NOMO-1 (cell line): Measurements from ENCODE around the gene SLC39A11.
"Not testable (repeated sequence)": the region's sequence is repeated elsewhere in the genome, so short reads cannot be mapped to it uniquely, and the experiment has no call there.

Source experiments
- DNase-seq, 2 experiments: peaks; one replicate each; lab custom pipeline; 2025; ENCODE audit not compliant: unreplicated experiment in 2 of 2; lab: John Stamatoyannopoulos, UW

The SLC39A11 gene

DNA sequence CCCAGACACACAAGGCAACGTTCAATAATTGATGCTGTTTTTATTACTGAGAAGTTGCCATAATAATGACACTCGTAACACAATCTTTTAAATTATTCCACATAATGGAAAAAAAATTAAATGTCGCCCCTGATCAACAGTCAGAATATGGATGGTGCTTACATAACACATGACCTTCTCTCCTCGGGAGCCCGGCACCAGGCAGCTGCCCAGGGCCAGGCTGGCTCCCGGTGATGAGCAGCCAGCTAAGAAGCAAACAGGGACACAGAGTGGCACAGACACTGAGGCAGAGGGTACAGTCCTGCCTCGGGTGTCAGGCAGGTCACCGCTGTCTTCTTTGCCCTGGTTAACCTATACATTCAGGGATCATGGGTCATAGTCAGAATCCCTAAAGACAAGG is 137.9 kb downstream of the SLC39A11 start:
- no peak for DNase-seq

DNA sequence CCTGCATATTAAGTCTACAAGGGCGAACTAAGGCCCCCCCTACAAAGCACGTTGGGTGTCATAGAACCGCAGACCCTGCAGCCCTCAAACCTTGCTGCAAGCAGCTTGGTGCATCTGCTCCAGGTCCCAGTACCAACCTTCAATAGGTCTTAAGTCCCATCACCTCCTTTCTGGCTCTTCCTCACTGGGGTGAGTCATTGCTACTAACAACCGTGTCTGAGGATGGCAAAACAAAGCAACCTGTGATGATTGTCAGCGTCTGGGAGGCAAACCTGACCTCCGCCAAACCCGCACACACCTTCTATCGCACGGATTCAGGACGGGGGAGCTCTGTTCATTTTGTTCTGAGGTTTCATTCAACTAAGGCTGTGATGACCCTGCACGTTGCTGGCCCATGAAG is 138.9 kb downstream of the SLC39A11 start:
- DNase-seq, result no peak

- no peak for DNase-seq
Measured at GRCh38 chr17:72952641-72953315, 139.7 kb downstream of the SLC39A11 start.

- DNase-seq, result no peak
Measured at GRCh38 chr17:72952220-72952619, 140.3 kb downstream of the SLC39A11 start.

DNA sequence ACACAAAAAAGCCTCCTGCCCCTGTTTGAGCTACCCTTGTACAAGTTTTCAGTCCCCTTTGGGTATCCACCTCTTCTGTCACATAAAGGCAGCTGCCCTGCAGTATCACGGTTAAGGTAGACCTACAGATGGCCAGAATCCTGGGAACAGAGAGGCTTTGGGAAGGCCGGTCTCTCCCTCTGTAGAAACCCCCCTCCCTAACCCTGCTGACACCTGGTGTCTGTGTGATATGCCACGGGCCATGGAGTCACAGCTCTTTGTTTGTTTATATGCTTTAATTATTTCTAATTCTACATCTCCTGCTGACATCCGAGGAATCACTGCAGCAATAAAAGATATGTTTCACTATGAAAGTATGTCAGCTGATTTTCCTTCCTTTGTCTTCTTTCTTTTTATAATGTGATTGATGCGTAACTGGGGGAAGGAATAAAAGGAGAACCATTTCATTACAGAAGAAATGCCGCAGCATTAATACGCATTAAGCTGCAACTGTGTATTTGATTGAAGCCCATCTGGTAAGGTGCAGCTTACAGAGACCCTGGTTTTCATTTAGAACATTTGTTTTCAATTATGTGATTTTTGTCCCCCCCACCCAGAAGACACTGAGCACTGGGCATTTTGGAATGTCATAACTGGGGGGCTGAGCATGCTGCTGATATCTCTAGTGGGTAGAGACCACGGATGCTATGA is 142.1 kb downstream of the SLC39A11 start:
- no peak for DNase-seq

GRCh38 chr17:72948115-72948514 is 144.4 kb downstream of the SLC39A11 start:
- no peak for DNase-seq

- no peak for DNase-seq
Measured at GRCh38 chr17:72947475-72947874, 145.0 kb downstream of the SLC39A11 start.

GRCh38 chr17:72946696-72947095 is 145.8 kb downstream of the SLC39A11 start:
- DNase-seq, result no peak

- DNase-seq, result no peak
Measured at GRCh38 chr17:72946156-72946555, 146.3 kb downstream of the SLC39A11 start.

GRCh38 chr17:72945473-72945872 is 147.0 kb downstream of the SLC39A11 start:
- no peak for DNase-seq

DNA sequence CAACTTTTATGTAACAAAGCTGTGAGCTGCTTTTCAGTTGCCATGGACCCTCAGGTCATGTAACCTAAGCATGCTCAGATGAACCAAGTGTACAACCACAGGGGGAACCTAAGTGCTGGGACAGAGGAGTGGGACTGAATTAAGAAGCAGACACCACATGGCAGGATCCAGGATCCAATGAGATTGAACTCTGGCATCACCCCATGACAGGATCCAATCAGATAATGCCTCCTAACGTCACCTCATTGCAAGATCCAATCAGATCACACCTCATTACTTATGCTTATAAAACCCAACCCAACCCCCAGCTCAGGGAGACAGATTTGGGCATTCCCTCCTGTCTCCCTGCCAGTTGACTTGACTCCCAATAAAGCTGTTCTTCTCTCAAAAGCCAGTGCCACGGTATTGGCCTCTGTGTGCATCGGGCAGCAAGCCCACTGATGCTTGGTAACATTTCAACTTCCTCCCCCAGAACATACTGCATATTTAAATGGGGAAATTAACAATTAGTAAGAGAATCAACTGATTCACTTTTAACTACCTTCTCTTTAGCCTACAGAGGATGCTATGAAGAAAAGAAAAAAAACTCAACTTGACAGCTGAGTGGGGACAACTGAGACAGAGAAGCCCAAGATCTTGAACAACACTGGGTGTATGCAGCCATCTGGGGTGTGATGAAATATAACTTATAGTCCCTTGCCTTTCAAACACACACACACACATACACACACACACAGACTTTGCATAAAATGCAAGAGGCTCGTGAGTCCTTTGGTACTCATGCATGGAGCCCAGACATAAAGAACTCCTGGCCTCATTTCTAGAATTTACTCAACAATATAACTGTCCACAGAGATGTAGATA is 148.4 kb downstream of the SLC39A11 start:
- no peak for DNase-seq

GRCh38 chr17:72942579-72942978 is 149.9 kb downstream of the SLC39A11 start:
- DNase-seq, result no peak

DNA sequence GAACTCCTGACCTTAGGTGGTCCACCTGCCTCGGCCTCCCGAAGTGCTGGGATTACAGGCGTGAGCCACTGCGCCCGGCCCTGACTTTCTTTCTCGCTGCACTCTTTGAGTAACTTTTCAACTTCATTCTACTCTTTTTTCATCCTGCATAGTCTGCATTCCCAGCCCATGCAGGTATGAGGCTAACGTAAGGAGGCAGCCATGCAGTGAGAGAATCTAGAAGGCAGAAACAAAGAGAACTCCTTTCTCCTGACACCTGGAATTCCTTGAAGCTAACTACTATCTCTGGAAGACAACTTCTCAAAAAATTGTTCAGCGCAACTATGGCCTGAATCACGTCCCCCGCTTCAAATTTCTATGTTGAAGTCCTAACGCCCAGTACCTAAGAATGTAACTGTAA is 152.0 kb downstream of the SLC39A11 start:
- DNase-seq, result no peak

GRCh38 chr17:72938482-72938881 is 154.0 kb downstream of the SLC39A11 start:
- no peak for DNase-seq

DNA sequence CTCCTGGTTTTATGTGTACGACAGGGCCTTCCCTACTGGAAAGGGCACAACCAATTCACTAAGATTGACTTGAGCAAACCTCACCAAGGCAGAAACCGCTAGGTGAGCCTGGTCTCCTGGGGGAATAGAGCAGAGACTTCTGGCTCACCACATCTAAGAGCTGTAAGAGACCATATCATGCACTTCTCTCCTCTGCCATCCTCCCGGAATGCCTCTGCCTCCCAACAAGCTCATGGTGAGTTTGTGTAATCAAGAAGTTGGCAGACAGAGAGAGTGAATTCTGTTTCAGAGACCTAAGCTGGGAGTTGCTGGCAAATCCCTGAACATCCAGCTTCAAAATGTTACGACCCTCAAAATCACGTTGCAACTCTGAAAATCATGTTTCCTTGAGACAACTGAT is 154.8 kb downstream of the SLC39A11 start:
- DNase-seq, result no peak

GRCh38 chr17:72937254-72937653 is 155.2 kb downstream of the SLC39A11 start:
- not testable (repeated sequence) for DNase-seq

DNA sequence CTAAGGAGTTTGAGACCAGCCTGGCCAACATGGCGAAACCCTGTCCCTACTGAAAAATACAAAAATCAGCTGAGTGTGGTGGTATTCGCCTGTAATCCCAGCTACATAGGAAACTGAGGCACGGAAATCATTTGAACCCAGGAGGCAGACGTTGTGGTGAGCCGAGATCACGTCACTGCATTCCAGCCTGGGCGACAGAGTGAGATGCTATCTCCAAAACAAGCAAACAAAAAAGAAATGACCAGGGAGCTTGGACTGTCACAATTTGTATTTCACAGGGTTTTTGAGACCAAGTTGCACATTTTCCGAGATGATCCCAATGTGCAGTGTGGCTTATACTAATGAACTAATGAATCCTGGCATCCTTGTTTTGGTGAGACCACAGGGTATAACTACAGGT is 156.5 kb downstream of the SLC39A11 start:
- no peak for DNase-seq

- DNase-seq, result no peak
Measured at GRCh38 chr17:72934927-72935326, 157.6 kb downstream of the SLC39A11 start.

DNA sequence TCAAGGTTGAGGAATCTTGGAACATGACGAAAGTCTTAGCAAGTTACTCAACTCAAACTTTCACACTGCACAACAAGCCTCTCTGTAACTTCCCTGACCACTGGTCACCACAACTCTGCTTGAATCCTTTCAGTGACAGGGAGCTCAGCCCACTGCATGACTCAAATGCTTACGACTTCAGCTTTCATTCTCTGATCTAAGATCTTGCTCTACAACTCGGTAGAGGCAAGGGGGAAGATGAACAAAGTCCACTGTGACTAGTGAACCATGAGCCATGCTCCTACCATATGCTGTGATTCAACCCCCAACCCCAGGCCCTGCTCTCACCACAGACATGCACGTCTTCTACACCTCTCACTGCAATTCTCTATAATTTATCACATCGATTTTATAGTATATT is 160.9 kb downstream of the SLC39A11 start:
- DNase-seq, result no peak

DNA sequence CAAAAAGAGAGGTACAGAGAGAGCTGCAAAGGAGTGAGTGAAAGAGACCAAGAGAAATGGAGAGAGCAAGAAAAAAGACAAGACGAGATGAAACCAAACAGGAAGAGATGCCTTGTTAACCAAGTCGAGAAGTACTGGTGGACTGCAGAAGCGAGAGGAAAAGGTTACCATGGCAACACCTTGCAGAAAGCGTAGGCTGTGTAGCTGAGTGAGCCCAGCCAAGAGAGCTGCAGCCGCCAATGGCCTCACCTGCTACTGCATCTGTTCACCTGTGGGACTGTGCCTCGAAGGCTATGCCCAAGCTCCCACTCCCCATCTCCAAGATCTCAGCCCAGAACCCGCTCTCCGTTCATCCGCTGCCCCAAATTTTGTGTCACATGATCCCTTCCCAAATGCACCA is 161.3 kb downstream of the SLC39A11 start:
- DNase-seq, result no peak

DNA sequence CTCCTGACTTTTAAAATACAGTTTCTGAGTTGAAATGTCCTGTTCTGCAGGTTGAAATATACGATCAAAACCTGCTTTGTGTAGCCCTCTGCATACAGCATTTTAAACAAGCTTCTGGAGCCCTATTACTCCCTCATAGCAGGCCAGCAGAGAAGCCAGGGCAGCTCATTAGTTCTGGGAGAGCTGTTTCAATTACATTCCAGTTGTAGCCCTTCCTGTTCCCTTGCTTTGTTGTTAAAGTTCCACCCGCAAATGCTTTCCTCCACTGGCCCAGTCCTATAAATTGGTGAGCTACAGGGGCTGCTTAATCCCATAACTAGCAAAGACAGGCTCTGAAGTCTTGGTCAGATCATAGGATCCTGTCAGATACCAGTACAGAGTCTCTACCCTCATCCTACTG is 162.5 kb downstream of the SLC39A11 start:
- DNase-seq, result no peak
